H1 (cell line): Measurements from ENCODE around the gene UGT1A8. TPM values are rescaled to one million over a fixed set of nuclear protein-coding genes. Genes with fewer than 3 reads are reported as not detected.
"Not testable (repeated sequence)": the region's sequence is repeated elsewhere in the genome, so short reads cannot be mapped to it uniquely, and the experiment has no call there.

Source experiments
- CTCF ChIA-PET: fragments of 300-600 bp; sonication (Branson Sonifier 250); formaldehyde crosslinking; loops from one replicate; lab custom pipeline; 2021; ENCODE audit not compliant: partially characterized antibody; lab: Charles Lee
- POLR2A ChIA-PET: fragments of 300-600 bp; sonication (Branson Sonifier 250); formaldehyde crosslinking; loops from one replicate; lab custom pipeline; 2021; ENCODE audit warnings: inconsistent platforms; ENCODE audit not compliant: partially characterized antibody; lab: Charles Lee
- DNase-seq, 2 experiments: peaks; one replicate each; pipeline versions ENCODE4 v3.0.0 to v3.0.0-alpha.2; 2010 to 2022; ENCODE audit warnings: low spot score in 2 of 2, low read depth in 1 of 2, mixed read lengths in 1 of 2
- FAIRE-seq: peaks from 2 replicates; lab custom pipeline; 2011; peaks lifted over from hg19 to GRCh38; lab: Jason Lieb, UNC
- H2AFZ ChIP-seq: 2 replicates; pipeline ENCODE4 v1.8.1; 2012; ENCODE audit warnings: low read length, inconsistent platforms
- H2AK5ac ChIP-seq: 2 replicates; pipeline ENCODE4 v1.6.1; 2013; ENCODE audit warnings: low read depth, low read length
- H2BK120ac ChIP-seq: replicated peaks from 2 replicates; pipeline ENCODE3; 2013; ENCODE audit warnings: low read depth, low read length, inconsistent platforms
- H2BK12ac ChIP-seq: 2 replicates; pipeline ENCODE4 v1.6.1; 2013; ENCODE audit warnings: low read depth, low read length
- H2BK15ac ChIP-seq: 2 replicates; pipeline ENCODE4 v1.6.1; 2013; ENCODE audit warnings: low read length
- H2BK20ac ChIP-seq: 2 replicates; pipeline ENCODE4 v1.6.1; 2013; ENCODE audit warnings: low read length
- H2BK5ac ChIP-seq: 2 replicates; pipeline ENCODE4 v1.6.1; 2013; ENCODE audit warnings: low read depth, low read length
- H3K14ac ChIP-seq: 2 replicates; pipeline ENCODE4 v1.6.1; 2013; ENCODE audit warnings: inconsistent platforms; ENCODE audit not compliant: insufficient read length
- H3K18ac ChIP-seq: 2 replicates; pipeline ENCODE4 v1.6.1; 2013; ENCODE audit warnings: low read length; ENCODE audit errors: extremely low read depth
- H3K23ac ChIP-seq: 2 replicates; pipeline ENCODE4 v1.6.1; 2013; ENCODE audit warnings: inconsistent platforms; ENCODE audit not compliant: insufficient read length
- H3K23me2 ChIP-seq: 2 replicates; pipeline ENCODE4 v1.6.1; 2013; ENCODE audit warnings: low read depth, low read length
- H3K27ac ChIP-seq: 2 replicates; pipeline ENCODE4 v1.6.1; 2011; ENCODE audit warnings: low read depth, low read length, inconsistent platforms
- H3K27me3 ChIP-seq, 4 experiments: replicated peaks in 1 of 4; 1 replicate in 1 of 4; 2 replicates in 3 of 4; pipeline versions ENCODE4 v1.6.1 to v1.8.1; 2011 to 2013; ENCODE audit warnings: low read length in 3 of 4, mild to moderate bottlenecking in 3 of 4, inconsistent platforms in 2 of 4, mixed read lengths in 2 of 4, moderate library complexity in 1 of 4; ENCODE audit not compliant: control insufficient read depth in 3 of 4, insufficient read depth in 3 of 4; ENCODE audit errors: extremely low read depth in 1 of 4
- H3K36me3 ChIP-seq, 4 experiments: 2 replicates each; pipeline versions ENCODE4 v1.6.1 to v1.8.1; 2011 to 2013; ENCODE audit warnings: mild to moderate bottlenecking in 4 of 4, low read length in 3 of 4, moderate library complexity in 2 of 4, control low read depth in 1 of 4, inconsistent platforms in 1 of 4; ENCODE audit not compliant: insufficient read depth in 4 of 4, control insufficient read depth in 2 of 4
- H3K4ac ChIP-seq: replicated peaks from 2 replicates; pipeline ENCODE3; 2013; ENCODE audit warnings: low read length, low read depth, mixed read lengths, inconsistent platforms; ENCODE audit not compliant: insufficient read length
- H3K4me1 ChIP-seq, 4 experiments: replicated peaks in 1 of 4; 1 replicate in 1 of 4; 2 replicates in 3 of 4; pipeline versions ENCODE4 v1.6.1 to v1.8.1; 2011 to 2013; ENCODE audit warnings: low read length in 3 of 4, inconsistent platforms in 2 of 4, mixed read lengths in 1 of 4; ENCODE audit not compliant: insufficient read depth in 4 of 4, control insufficient read depth in 3 of 4
- H3K4me2 ChIP-seq, 2 experiments: 2 replicates each; pipeline versions ENCODE4 v1.6.1 to v1.8.1; 2011 to 2013; ENCODE audit warnings: low read depth in 2 of 2, low read length in 2 of 2, control low read depth in 1 of 2, inconsistent platforms in 1 of 2, mild to moderate bottlenecking in 1 of 2; ENCODE audit not compliant: insufficient read depth in 1 of 2
- H3K4me3 ChIP-seq, 4 experiments: fragments of 200-600, 300-600 bp in 1 of 4; sonication (generic), shearing (Covaris generic), sonication (Bioruptor Twin) in 1 of 4; 2 replicates each; pipeline versions ENCODE4 v1.5.1 to v1.8.1; 2011 to 2016; ENCODE audit warnings: low read length in 4 of 4, low read depth in 3 of 4, control low read depth in 2 of 4, inconsistent platforms in 2 of 4, mild to moderate bottlenecking in 2 of 4, mixed read lengths in 1 of 4, moderate library complexity in 1 of 4; ENCODE audit not compliant: insufficient read depth in 2 of 4; ENCODE audit errors: extremely low read depth in 1 of 4
- H3K56ac ChIP-seq: replicated peaks from 2 replicates; pipeline ENCODE3; 2013; ENCODE audit warnings: low read depth, mild to moderate bottlenecking, mixed read lengths, low read length, inconsistent platforms; ENCODE audit not compliant: insufficient read length
- H3K79me1 ChIP-seq: 2 replicates; pipeline ENCODE4 v1.6.1; 2013; ENCODE audit warnings: low read depth, low read length, control low read depth
- H3K79me2 ChIP-seq, 2 experiments: 2 replicates each; pipeline versions ENCODE4 v1.6.1 to v1.8.1; 2012 to 2013; ENCODE audit warnings: low read length in 2 of 2, mild to moderate bottlenecking in 2 of 2, inconsistent platforms in 1 of 2; ENCODE audit not compliant: insufficient read depth in 2 of 2, control insufficient read depth in 1 of 2
- H3K9ac ChIP-seq, 4 experiments: replicated peaks in 1 of 4; 1 replicate in 1 of 4; 2 replicates in 3 of 4; pipeline versions ENCODE4 v1.6.1 to v1.8.1; 2011 to 2013; ENCODE audit warnings: low read depth in 3 of 4, low read length in 3 of 4, control low read depth in 2 of 4, mild to moderate bottlenecking in 2 of 4, moderate library complexity in 2 of 4, inconsistent platforms in 1 of 4; ENCODE audit errors: extremely low read depth in 1 of 4
- H3K9me3 ChIP-seq, 2 experiments: 2 replicates each; pipeline versions ENCODE4 v1.6.1 to v1.8.1; 2012 to 2013; ENCODE audit warnings: mild to moderate bottlenecking in 2 of 2, moderate library complexity in 2 of 2, control low read depth in 1 of 2, inconsistent platforms in 1 of 2, low read depth in 1 of 2, low read length in 1 of 2, mixed read lengths in 1 of 2; ENCODE audit not compliant: insufficient read depth in 2 of 2
- H4K20me1 ChIP-seq, 2 experiments: replicated peaks in 1 of 2; 2 replicates each; pipeline versions ENCODE3 to v1.8.1; 2011 to 2013; ENCODE audit warnings: inconsistent platforms in 2 of 2, low read length in 2 of 2, mild to moderate bottlenecking in 1 of 2; ENCODE audit not compliant: insufficient read depth in 2 of 2, control insufficient read depth in 1 of 2
- H4K5ac ChIP-seq: 2 replicates; pipeline ENCODE4 v1.6.1; 2013; ENCODE audit warnings: low read length, low read depth, mixed read lengths, inconsistent platforms; ENCODE audit not compliant: insufficient read length
- H4K8ac ChIP-seq: 2 replicates; pipeline ENCODE4 v1.8.0; 2013; ENCODE audit warnings: mild to moderate bottlenecking, moderate library complexity, low read length, inconsistent platforms; ENCODE audit not compliant: insufficient read depth; ENCODE audit errors: extremely low read depth
- H4K91ac ChIP-seq: replicated peaks from 2 replicates; pipeline ENCODE3; 2013; ENCODE audit warnings: low read length, mixed read lengths, inconsistent platforms; ENCODE audit not compliant: insufficient read length
- YY1 ChIP-seq: IDR thresholded peaks from 2 replicates; pipeline ENCODE4 v1.6.1; 2011; ENCODE audit warnings: low read depth, mild to moderate bottlenecking, low read length
- WGBS, 2 experiments: shearing (Covaris generic) in 1 of 2; methylation state at CpG; one replicate each; pipeline versions ENCODE4 v1.1.6 to v1.1.7; 2013 to 2015; ENCODE audit warnings: low lambda C conversion rate in 2 of 2, mixed read lengths in 2 of 2, inconsistent platforms in 1 of 2, low coverage in 1 of 2, missing lambda C conversion rate in 1 of 2; ENCODE audit not compliant: insufficient replicate concordance in 2 of 2, insufficient coverage in 1 of 2, insufficient read length in 1 of 2; ENCODE audit errors: extremely low coverage in 1 of 2, missing lambda C conversion rate in 1 of 2; 5-methylcytosine and 5-hydroxymethylcytosine counted together
- polyA plus RNA-seq, 7 experiments: library from polyadenylated mRNA; depleted of rRNA in 3 of 7; stranded (reverse) in 5 of 7; unstranded in 2 of 7; fragments of >200 nt in 5 of 7; fragments of 200-250 nt in 2 of 7; gene quantifications; 1 replicate in 5 of 7; 2 replicates in 1 of 7; 4 replicates in 1 of 7; pipeline versions ENCODE4 v1.2.1 to v1.2.3, GENCODE V29; 2011 to 2013; ENCODE audit warnings: missing spikeins in 2 of 7, mixed read lengths in 2 of 7
- total RNA-seq: library from RNA; stranded (reverse); fragmentation: NEBNext Ultra II Directional; extraction: Animal tissue kit (Norgen Biotek cat#: 25700); gene quantifications from 2 replicates; pipeline ENCODE4 v1.2.1, GENCODE V29; 2021

The UGT1A8 gene
- total and polyA plus RNA-seq, 2 of the 8 experiments (the other 6 are each of a cell fraction or from before 2014, with no cell fraction given): not detected

- H4K5ac ChIP-seq, H2BK12ac ChIP-seq, H3K27ac ChIP-seq, H3K9ac ChIP-seq, H3K18ac ChIP-seq, H2BK120ac ChIP-seq, H4K91ac ChIP-seq, H3K79me1 ChIP-seq, H3K79me2 ChIP-seq, H3K56ac ChIP-seq, H3K4me1 ChIP-seq, H3K23ac ChIP-seq, CTCF ChIA-PET, H3K4ac ChIP-seq, H2AK5ac ChIP-seq, H4K20me1 ChIP-seq, H3K36me3 ChIP-seq, H3K9me3 ChIP-seq, H2BK20ac ChIP-seq, H3K23me2 ChIP-seq, H3K14ac ChIP-seq, FAIRE-seq, H2BK15ac ChIP-seq, H3K27me3 ChIP-seq: not testable (repeated sequence)
- Histone ChIP-seq H2BK5ac (0 out of 2 replicates have a peak overlapping the region, but pooled peaks have one; percentile 39), H4K8ac (peak overlapping the region; percentile 85; the same call in 1 of the 2 replicates), H2AFZ (0 out of 2 replicates have a peak overlapping the region, but pooled peaks have one; percentile 70), H3K4me2 (peak overlapping the region in 1 of 2 experiments; percentile 47; a peak in 2 of 4 replicates), H3K4me3 (peak overlapping the region in 1 of 4 experiments; percentile 33; a peak in 2 of 8 replicates)
- DNase-seq: peak in 1 of 2 experiments; percentile 67
- 83% methylated on average over 32 of the region's 35 CpGs; no CpG with 5 or more reads in 1 of the 2 experiments for WGBS, 2 experiments
- TF ChIP-seq YY1: 0 out of 2 replicates have a peak, but pooled peaks have one; percentile 40
- POLR2A ChIA-PET: interaction anchor here (1.1 to 2.8 kb wide), 5 partner anchors 10 to 249 kb away, joined by 3 to 10 read pairs (median 3); partner anchors contain the start of gene USP40
These were observed 34.0 kb upstream of the UGT1A8 start for GRCh38 chr2:233583217-233583965.
